Measurements from ENCODE around the gene ERG.

ERG gene

GRCh38 chr21:38498057-38498833 is at the start of gene ERG:
TSS of gene ERG (minus strand) at chr21:38498477. CDS start at chr21:38498380, 97 bp downstream.
- DNase-seq: no peak

GRCh38 chr21:38544661-38545060 is 46.4 kb upstream of the ERG start:
- no peak for DNase-seq

- no peak for DNase-seq
These were observed 44.0 kb upstream of the ERG start for GRCh38 chr21:38542263-38542662.

- DNase-seq: no peak
These were observed 40.1 kb upstream of the ERG start for GRCh38 chr21:38538353-38538752.

GRCh38 chr21:38534591-38534990 is 36.3 kb upstream of the ERG start:
- DNase-seq: no peak

GRCh38 chr21:38533887-38534286 is 35.6 kb upstream of the ERG start:
- DNase-seq: no peak

GRCh38 chr21:38531591-38531990 is 33.3 kb upstream of the ERG start:
- DNase-seq: no peak

GRCh38 chr21:38531039-38531541 is 32.8 kb upstream of the ERG start:
- no peak for DNase-seq

GRCh38 chr21:38527737-38528136 is 29.5 kb upstream of the ERG start:
- DNase-seq: no peak

- no peak for DNase-seq
These were observed 27.2 kb upstream of the ERG start for GRCh38 chr21:38525454-38525853.

GRCh38 chr21:38524168-38525153 is 26.2 kb upstream of the ERG start:
- DNase-seq: no peak

GRCh38 chr21:38520511-38520910 is 22.2 kb upstream of the ERG start:
- no peak for DNase-seq

GRCh38 chr21:38511662-38512243 is 13.5 kb upstream of the ERG start:
- DNase-seq: no peak

GRCh38 chr21:38511198-38511597 is 12.9 kb upstream of the ERG start:
- DNase-seq: no peak

- DNase-seq: no peak
These were observed 9.2 kb upstream of the ERG start for GRCh38 chr21:38507374-38507942.

- no peak for DNase-seq
These were observed 8.5 kb upstream of the ERG start for GRCh38 chr21:38506661-38507281.

- DNase-seq: peak; percentile 18
These were observed 7.6 kb upstream of the ERG start for GRCh38 chr21:38505654-38506523.

- DNase-seq: no peak
These were observed 5.8 kb upstream of the ERG start for GRCh38 chr21:38504066-38504465.

GRCh38 chr21:38503583-38503982 is 5.3 kb upstream of the ERG start:
- DNase-seq: no peak

GRCh38 chr21:38500073-38500472 is 1.8 kb upstream of the ERG start:
- no peak for DNase-seq

GRCh38 chr21:38499296-38499695 is 1.0 kb upstream of the ERG start:
- DNase-seq: no peak
